Tibial nerve (tissue), 4 donors: Measurements from ENCODE around the gene SMARCA2. TPM values are rescaled to one million over a fixed set of nuclear protein-coding genes. Genes with fewer than 3 reads are reported as not detected.

Experiments
- DNase-seq, 2 donors: peaks; one replicate each; pipeline ENCODE4 v3.0.0-alpha.2; 2019; ENCODE audit warnings: low spot score in 2 of 2
- H3K27ac ChIP-seq, 4 donors: fragments of 200-600 bp; sonication (generic) in 3 of 4; one replicate each; pipeline ENCODE4 v1.5.1; 2017 to 2019; ENCODE audit warnings: mild to moderate bottlenecking in 1 of 4
- H3K27me3 ChIP-seq, 2 donors: fragments of 200-600 bp; sonication (generic) in 1 of 2; one replicate each; pipeline versions ENCODE4 v1.5.1 to v1.6.0; 2017 to 2019
- H3K36me3 ChIP-seq, 3 donors: fragments of 200-600 bp; sonication (generic); one replicate each; pipeline ENCODE4 v1.5.1; 2018 to 2019
- H3K4me1 ChIP-seq, 4 donors: fragments of 200-600 bp; sonication (generic) in 3 of 4; one replicate each; pipeline ENCODE4 v1.5.1; 2017 to 2019
- H3K4me3 ChIP-seq, 4 donors: fragments of 200-600 bp; sonication (generic) in 3 of 4; one replicate each; pipeline ENCODE4 v1.5.1; 2017 to 2019; ENCODE audit warnings: mild to moderate bottlenecking in 1 of 4, moderate library complexity in 1 of 4
- H3K9me3 ChIP-seq, 4 donors: fragments of 200-600 bp; sonication (generic) in 3 of 4; one replicate each; pipeline ENCODE4 v1.5.1; 2017 to 2019
- CTCF ChIP-seq, 5 experiments: fragments of 200-600 bp in 3 of 5; fragments of 450-650 bp in 2 of 5; sonication (generic) in 3 of 5; IDR thresholded peaks; one replicate each; pipeline ENCODE4 v1.5.1; 2016 to 2019; ENCODE audit warnings: antibody characterized with exemption in 5 of 5, mild to moderate bottlenecking in 3 of 5, moderate library complexity in 2 of 5
- EP300 ChIP-seq, 2 donors: sonication (generic); formaldehyde crosslinking; IDR thresholded peaks; one replicate each; pipeline ENCODE4 v1.6.1; 2017; ENCODE audit warnings: antibody characterized with exemption in 2 of 2, mild to moderate bottlenecking in 1 of 2
- POLR2A ChIP-seq, 2 donors: fragments of 450-650 bp; IDR thresholded peaks; one replicate each; pipeline ENCODE4 v1.6.1; 2017; ENCODE audit warnings: antibody characterized with exemption in 2 of 2, mild to moderate bottlenecking in 2 of 2, moderate library complexity in 2 of 2
- WGBS, 2 donors: methylation state at CpG; one replicate each; pipeline ENCODE4 v1.1.5; 2018; 5-methylcytosine and 5-hydroxymethylcytosine counted together
- total RNA-seq, 4 donors: library from RNA; depleted of rRNA; stranded (reverse); fragments of >200 nt; gene quantifications; one replicate each; pipeline ENCODE4 v1.1.0, GENCODE V29; 2016

Gene SMARCA2
- total RNA-seq, 4 donors from 2014 or later, result 75.9 to 140 (median 119) TPM

- WGBS, 2 donors, result 61 to 69% methylated on average over 2 of the region's 2 CpGs
- Histone ChIP-seq H3K36me3 (no peaks in the 10 kb centered on the region), H3K27ac (no peak overlapping the region), H3K4me3 (no peak overlapping the region), H3K27me3 (no peaks in the 10 kb centered on the region), H3K9me3 (no peaks in the 10 kb centered on the region), H3K4me1 (no peaks in the 10 kb centered on the region)
- no peak for TF ChIP-seq POLR2A (IDR thresholded peaks at IDR 0.05)
- TF ChIP-seq CTCF (IDR thresholded peaks at IDR 0.05), result no peak
- no peak for TF ChIP-seq EP300 (IDR thresholded peaks at IDR 0.05)
- DNase-seq, result no peak
These were observed 17.0 kb upstream of the SMARCA2 start for GRCh38 chr9:1998111-1998510.

DNA sequence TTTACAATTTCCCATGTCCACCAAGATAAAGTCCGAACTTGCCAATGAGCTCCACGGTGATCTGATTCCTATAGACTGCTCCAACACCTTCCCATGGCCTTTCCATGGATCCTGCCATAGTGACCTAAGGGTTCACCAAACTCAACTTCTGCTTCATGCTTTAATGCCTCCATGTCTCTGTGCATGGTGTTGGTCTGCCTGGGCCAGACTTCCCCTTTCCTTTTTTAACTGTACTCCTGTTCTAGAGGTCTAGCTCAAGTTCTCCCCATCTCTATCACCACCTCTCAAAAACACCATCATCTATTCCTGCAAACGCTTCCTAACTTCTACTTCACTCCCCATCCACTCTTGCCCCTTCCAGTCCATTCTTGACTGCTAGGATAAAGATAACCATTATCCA lies 14.8 kb upstream of the SMARCA2 start:
- no peak for DNase-seq
- Histone ChIP-seq H3K27ac (no peak overlapping the region), H3K27me3 (no peaks in the 10 kb centered on the region), H3K9me3 (no peaks in the 10 kb centered on the region), H3K4me3 (no peak overlapping the region), H3K36me3 (no peaks in the 10 kb centered on the region), H3K4me1 (no peaks in the 10 kb centered on the region)
- no peak for TF ChIP-seq CTCF (IDR thresholded peaks at IDR 0.05)
- no peak for TF ChIP-seq POLR2A (IDR thresholded peaks at IDR 0.05)
- no peak for TF ChIP-seq EP300 (IDR thresholded peaks at IDR 0.05)
- WGBS, 2 donors, result 98 to 100% methylated on average over 3 of the region's 3 CpGs

DNA sequence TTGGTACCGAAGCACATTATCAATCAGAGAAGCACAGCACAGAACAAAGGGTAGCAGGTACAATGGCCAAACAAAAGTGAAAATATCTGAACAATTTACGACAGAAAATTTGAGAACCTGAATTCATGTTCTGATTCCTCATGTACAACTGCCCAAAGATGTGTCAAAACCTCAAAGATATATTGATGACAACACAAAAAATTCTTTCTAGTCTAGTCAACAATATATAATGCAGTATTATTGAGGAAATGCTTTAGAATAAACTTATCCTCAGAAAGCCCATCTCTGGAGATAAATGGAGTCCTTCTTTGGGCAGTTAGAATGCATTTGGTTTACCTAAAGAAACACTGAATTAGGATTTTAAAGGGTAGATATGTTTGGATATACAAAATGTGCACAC lies 6.8 kb upstream of the SMARCA2 start:
- H3K4me3 ChIP-seq, result no peak overlapping the region
- no peak overlapping the region for H3K27ac ChIP-seq
- no peaks in the 10 kb centered on the region for H3K9me3 ChIP-seq
- no peak for TF ChIP-seq POLR2A (IDR thresholded peaks at IDR 0.05)
- TF ChIP-seq CTCF (IDR thresholded peaks at IDR 0.05), result no peak
- no peak for TF ChIP-seq EP300 (IDR thresholded peaks at IDR 0.05)
- WGBS, 2 donors, result 85 to 88% methylated on average over 2 of the region's 2 CpGs
- peaks cover 0 to 1% (median under 1%) of the 10 kb centered on the region in 4 donors for H3K4me1 ChIP-seq
- no peaks in the 10 kb centered on the region for H3K27me3 ChIP-seq
- H3K36me3 ChIP-seq, result no peaks in the 10 kb centered on the region
- no peak for DNase-seq

- no peaks in the 10 kb centered on the region for H3K27me3 ChIP-seq
- WGBS, 2 donors, result 92 to 93% methylated on average over 4 of the region's 4 CpGs
- peaks cover 0 to 11% (median 9%) of the 10 kb centered on the region in 4 donors for H3K4me1 ChIP-seq
- no peak for DNase-seq
- H3K27ac ChIP-seq, result no peak overlapping the region
- H3K36me3 ChIP-seq, result no peaks in the 10 kb centered on the region
- no peak for TF ChIP-seq EP300 (IDR thresholded peaks at IDR 0.05)
- no peak for TF ChIP-seq POLR2A (IDR thresholded peaks at IDR 0.05)
- no peak for TF ChIP-seq CTCF (IDR thresholded peaks at IDR 0.05)
- no peaks in the 10 kb centered on the region for H3K9me3 ChIP-seq
- H3K4me3 ChIP-seq, result no peak overlapping the region
These were observed 2.8 kb upstream of the SMARCA2 start for GRCh38 chr9:2012347-2012746.

- peak overlapping the region; percentile 85 to 99 (median 96) for H3K27ac ChIP-seq
- 18 to 22% methylated on average over 13 of the region's 13 CpGs for WGBS, 2 donors
These were observed 1.2 kb upstream of the SMARCA2 start for GRCh38 chr9:2013743-2014475.

More at GRCh38 chr9:2013743-2014475, 1.2 kb upstream of the SMARCA2 start:
- Histone ChIP-seq H3K27me3 (no peaks in the 10 kb centered on the region), H3K9me3 (no peaks in the 10 kb centered on the region), H3K36me3 (no peaks in the 10 kb centered on the region), H3K4me1 (peaks cover 0 to 21% (median 16%) of the 10 kb centered on the region in 4 donors), H3K4me3 (peak overlapping the region; percentile 72 to 88 (median 82))
- no peak for DNase-seq
- TF ChIP-seq CTCF (IDR thresholded peaks at IDR 0.05), result no peak
- TF ChIP-seq POLR2A (IDR thresholded peaks at IDR 0.05), result no peak
- no peak for TF ChIP-seq EP300 (IDR thresholded peaks at IDR 0.05)
